HG03460 (cell line): ENCODE results near the gene STAC.
A peak's percentile ranks its signal among the peaks of the same experiment; 100 is the strongest.

ENCODE experiments used
- ATAC-seq: cut with Tn5 transposase; IDR thresholded peaks from one replicate; pipeline ENCODE4 v1.9.1; 2021; ENCODE audit not compliant: unreplicated experiment

Gene STAC

DNA sequence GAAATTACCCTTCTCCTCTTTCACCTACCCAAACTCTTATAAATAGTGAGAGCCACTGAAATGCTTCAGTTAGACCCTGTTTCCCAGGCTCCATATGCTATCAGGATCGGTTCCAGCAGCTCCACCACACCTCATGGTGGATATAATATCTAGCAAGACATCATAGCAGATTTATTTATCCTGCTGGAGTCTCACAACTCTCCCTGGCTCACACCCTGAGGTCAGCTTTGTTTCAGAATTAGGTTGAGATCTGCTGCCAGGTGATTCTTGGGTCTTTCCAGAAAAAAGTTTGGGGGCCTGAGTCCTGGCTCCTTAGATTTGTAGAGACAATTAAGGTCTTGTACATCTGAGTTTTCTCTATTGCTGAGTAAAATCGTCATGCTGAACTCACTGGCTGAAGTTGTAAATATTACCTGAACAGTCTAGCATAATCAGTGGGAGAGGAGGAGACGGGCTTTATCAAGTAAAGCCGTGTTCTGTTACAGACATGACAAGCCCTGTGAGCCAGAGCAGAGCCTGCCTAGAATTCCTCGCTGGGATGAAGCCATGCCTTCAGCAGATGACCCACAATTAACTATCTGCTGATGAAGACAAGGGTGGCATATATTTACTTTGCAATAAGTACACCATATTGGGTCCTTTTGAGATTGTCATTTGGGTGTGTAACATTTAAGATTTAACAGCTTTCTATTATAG, 131.6 kb downstream of the STAC start:
- no peak for ATAC-seq

GRCh38 chr3:36512555-36512954, 132.3 kb downstream of the STAC start:
- ATAC-seq, result no peak

GRCh38 chr3:36514171-36514570, 133.9 kb downstream of the STAC start:
- ATAC-seq, result no peak

GRCh38 chr3:36519682-36520081, 139.4 kb downstream of the STAC start:
- ATAC-seq, result no peak

- no peak for ATAC-seq
These were observed 140.1 kb downstream of the STAC start for GRCh38 chr3:36520241-36521006.

DNA sequence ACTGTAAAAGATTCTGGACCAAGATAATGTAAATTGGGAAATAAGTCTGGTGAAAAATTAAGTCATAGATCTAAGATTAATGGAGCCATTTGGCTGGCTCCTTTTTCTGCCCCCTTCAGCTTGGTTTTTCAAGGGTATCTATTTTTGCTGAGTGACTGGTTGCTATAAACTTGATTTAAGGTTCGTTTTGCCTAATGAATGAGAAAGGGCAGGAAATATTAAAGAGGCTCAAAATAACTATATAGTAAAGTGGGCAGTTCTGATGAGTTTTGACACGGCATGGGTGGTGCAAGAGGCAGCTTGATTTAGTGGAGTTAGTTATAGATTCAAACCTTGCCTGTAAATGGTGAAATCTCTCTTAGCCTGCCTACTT, 140.7 kb downstream of the STAC start:
- no peak for ATAC-seq

DNA sequence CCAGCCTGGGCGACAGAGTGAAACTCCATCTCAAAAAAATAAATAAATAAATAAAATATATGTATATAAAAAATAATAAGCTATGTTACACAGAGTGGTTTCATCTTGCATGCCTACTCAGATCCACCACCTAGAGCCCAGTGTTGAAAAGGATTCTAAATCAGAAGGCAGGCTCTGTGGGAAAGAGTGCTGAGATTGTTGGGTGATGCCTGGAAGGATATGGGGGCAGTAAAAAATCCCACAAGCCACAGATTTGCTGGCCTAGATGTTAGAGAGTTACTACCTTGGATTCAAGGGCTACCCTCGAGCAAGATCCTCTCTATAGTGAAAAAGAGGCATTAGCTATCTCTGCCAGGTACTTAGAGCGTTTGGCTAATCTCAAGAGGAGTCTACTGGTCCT, 144.3 kb downstream of the STAC start:
- ATAC-seq, result no peak

DNA sequence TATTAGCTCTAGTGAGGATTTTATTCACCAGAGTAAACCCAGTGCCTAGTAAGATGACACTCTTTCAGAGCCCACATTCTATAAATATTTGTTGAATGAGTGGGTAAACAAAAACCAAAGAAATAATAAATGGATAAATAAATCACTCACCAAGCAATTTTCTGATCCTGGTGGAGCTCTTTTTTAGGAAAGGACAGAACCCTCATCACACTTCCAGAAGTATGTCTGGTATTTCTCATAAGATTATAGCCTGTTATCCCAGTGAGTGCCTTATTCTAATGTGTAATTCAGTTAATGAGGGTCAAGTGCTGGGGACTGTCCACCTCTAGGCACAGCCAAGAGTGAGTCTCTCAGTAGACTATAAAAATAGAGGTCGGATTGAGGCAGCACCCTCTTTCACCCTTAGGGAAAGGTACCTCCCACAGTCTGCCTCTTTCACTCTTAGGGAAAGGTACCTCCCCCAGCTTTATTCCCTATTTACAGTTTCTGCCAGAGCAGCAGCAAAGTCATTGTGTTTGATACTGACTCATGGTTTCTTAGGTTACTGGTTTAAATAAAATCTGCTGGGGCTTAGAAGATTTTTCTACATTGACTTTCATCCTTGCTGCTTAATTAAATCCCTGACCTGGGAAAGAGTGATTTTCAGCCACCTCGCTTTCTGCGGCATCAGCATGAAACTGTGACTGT, 145.0 kb downstream of the STAC start:
- no peak for ATAC-seq

- ATAC-seq, result no peak
These were observed 157.9 kb downstream of the STAC start for GRCh38 chr3:36538136-36538749.

DNA sequence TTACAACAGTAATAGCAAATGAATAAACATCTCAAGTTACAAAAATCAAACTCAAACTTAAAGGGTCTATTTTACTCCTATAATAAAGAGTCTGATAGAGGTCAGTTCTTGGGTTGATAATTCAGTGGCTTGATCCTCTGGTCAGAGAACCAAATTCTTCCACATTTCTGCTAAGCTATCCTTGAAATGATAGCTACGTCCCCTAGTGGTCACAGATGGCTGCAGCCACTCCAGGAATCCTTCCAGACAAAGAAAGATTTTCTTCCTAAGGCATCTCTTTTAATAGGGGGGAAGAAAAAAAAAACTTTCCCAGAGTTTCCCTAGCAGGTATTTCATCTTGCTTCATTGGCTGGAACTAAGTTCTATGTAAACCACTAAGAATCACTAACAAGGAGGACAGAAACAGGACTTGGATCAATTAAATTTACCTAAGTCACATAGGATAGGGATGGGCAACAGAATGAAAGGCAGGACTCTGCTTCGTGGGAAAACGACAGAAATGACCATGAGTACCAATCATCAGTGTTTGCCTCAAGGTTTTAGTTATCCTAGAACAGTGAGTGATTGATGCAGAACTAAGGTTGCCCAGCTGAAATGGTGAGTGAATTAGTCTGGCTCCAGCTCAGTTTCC, 160.7 kb downstream of the STAC start:
- no peak for ATAC-seq

GRCh38 chr3:36542186-36542585, 161.9 kb downstream of the STAC start:
- ATAC-seq, result no peak

GRCh38 chr3:36543276-36543997, 163.1 kb downstream of the STAC start:
- ATAC-seq, result no peak

- ATAC-seq, result no peak
These were observed 165.9 kb downstream of the STAC start for GRCh38 chr3:36546226-36546625.

- no peak for ATAC-seq
These were observed 168.4 kb downstream of the STAC start for GRCh38 chr3:36548712-36549111.

GRCh38 chr3:36557021-36557707, 176.9 kb downstream of the STAC start:
- ATAC-seq, result peak; percentile 70

DNA sequence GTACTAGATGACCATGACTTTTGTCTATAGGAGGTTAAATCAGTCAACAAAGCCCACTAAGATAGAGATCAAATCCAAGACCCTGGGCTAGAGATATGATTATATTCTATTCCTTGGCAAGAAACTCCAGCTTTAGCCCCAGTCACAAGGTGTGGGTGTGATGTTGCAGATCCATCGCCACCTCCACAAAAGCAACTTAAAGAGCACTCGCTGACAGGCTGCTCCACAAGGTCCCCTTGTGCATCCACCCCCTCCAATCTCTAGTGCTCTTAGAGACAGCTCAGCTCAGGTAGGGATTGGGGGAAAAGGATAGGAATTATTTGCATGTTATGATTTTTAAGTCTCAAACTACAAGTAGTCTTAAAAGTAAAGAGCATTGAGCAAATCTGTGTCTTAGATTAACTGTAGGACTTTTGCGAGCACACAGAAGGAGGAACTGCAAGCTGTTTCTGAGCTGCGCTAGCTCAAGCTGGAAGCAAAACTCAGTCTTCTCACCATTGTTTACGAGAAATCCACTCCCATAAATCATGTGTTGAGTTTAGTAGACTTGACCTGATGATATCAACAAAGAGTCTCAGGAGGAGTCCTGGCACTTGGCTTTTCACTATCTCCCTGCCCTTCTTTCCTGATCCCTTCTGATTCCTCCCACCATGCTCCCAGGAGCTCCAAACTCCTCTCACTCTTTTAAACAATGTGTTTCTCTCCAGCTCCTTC, 177.6 kb downstream of the STAC start:
- ATAC-seq, result no peak

DNA sequence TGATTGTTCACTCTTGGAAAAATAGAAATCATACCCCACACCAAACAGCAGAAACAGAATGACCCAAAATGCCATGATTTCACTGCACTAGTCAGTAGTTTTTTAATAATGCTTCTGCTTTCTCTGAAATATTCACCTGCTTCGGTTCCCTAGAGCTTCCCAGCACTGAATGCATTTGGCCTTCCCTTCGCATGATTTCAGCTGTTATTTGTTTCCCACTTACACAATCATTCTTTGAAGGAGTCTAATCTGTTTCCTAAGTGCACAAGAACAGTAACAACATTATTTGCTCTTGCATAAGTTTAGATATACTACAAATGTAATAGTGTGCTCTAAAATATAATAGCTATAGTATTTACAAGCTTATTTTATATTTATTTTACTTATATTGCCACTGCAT, 178.7 kb downstream of the STAC start:
- ATAC-seq, result no peak

GRCh38 chr3:36560685-36561084, 180.4 kb downstream of the STAC start:
- no peak for ATAC-seq

GRCh38 chr3:36561601-36562000, 181.3 kb downstream of the STAC start:
- ATAC-seq, result no peak
